ENCODE measurements around the gene ZFR2. TPM values are rescaled to one million over a fixed set of nuclear protein-coding genes. Genes with fewer than 3 reads are reported as not detected.

Gene ZFR2
- total RNA-seq, 1 donor from 2014 or later, result 0.96 TPM

GRCh38 chr19:3837922-3838321, 30.9 kb downstream of the ZFR2 start:
- no peak for DNase-seq (ENCODE audit: low spot score)

DNA sequence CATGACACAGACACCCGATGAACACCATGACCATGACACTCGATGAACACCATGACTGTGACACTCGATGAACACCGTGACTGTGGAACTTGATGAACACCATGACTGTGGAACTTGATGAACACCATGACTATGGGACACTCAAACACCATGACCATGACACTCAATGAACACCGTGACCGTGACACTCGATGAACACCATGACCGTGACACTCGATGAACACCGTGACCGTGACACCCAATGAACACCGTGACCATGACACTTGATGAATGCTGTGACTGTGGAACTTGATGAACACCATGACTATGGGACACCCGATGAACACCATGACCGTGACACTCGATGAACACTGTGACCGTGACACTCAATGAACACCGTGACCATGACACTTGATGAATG, 31.5 kb downstream of the ZFR2 start:
- no peak for DNase-seq (ENCODE audit: low spot score)

- DNase-seq (ENCODE audit: low spot score), result no peak
These were observed 32.0 kb downstream of the ZFR2 start for GRCh38 chr19:3836887-3837286.

- no peak for DNase-seq (ENCODE audit: low spot score)
These were observed 33.8 kb downstream of the ZFR2 start for GRCh38 chr19:3835055-3835435.

- no peak for DNase-seq (ENCODE audit: low spot score)
These were observed 34.3 kb downstream of the ZFR2 start for GRCh38 chr19:3834349-3835054.

DNA sequence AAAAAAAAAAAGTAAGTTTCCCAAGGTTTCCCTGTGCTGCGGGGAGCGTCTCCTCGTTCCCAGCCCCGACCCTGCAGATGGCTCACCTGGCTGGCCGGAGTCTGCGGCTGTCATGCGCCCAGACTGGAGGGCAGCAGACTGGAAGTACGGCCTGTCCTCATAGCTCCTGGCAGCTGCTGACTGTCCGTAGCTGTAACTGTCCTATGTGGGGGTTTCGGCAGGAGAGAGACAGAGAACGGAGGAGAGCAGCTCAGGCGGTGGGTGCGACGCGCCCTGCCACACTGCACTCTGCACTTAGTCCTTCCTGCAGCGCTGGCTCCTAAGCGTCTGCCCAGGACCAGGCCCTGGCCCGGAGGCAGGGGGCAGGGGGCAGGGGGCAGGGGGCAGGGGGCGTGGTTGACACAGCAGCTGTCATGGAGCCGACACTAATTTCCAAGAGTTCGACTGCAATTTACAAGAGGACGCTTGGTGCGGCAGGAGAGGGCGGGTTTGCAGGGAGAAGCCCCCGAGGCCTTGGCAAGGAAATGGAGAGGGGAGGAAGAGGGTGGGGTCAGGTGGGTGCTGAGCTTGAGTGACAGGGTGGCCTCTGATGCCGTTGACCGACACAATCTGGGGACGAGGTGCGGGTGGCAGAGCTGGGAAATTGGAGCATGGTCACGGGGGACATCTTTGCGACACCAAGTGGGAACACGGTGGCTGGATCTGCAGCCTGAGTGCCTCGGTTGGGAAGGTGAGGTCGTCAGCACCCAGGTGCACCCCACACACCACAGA, 35.1 kb downstream of the ZFR2 start:
- no peak for DNase-seq (ENCODE audit: low spot score)

- DNase-seq (ENCODE audit: low spot score), result no peak
These were observed 36.8 kb downstream of the ZFR2 start for GRCh38 chr19:3832001-3832400.

DNA sequence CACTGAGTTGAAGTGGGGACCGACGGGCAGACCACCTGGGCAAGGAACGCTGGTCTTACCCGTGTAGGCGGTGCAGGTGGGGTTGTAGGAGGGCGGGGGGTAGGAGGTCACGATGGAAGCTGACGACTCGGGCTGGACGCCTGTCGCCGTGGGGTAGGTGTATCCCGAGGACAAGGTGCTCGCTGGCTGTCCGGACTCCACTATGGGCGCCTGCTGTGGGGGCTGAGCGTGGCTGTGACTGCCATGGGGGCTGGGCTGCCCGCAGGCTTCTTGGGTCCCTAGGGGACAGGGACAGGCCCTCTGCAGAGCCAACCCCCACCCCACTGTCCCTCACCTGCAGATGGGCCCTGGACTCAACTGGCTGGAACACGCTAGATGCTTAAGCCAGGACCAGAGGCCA, 37.2 kb downstream of the ZFR2 start:
- no peak for DNase-seq (ENCODE audit: low spot score)

GRCh38 chr19:3830621-3831589, 37.9 kb downstream of the ZFR2 start:
- DNase-seq (ENCODE audit: low spot score), result no peak

DNA sequence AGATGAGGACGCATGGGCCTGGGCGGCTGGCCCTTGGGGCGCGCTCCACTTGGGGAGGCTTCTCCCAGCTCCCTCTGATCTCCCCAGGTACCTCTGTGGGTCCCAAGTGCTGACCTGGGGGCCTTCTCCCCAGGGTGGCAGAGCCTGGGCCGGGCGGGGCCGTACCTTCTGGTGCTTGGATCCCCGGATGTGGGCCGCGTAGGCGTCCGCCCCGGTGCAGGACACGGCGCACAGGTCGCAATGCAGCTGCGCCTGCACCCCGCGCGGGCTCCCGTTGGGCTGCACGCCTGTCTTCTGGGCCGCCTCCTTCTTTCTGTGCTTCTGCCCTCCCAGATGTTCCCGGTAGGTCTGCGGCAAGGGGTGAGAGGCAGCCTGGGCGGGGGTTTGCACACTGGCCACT, 41.5 kb downstream of the ZFR2 start:
- DNase-seq (ENCODE audit: low spot score), result no peak

- DNase-seq (ENCODE audit: low spot score), result no peak
These were observed 42.7 kb downstream of the ZFR2 start for GRCh38 chr19:3826163-3826562.

GRCh38 chr19:3825286-3825956, 43.4 kb downstream of the ZFR2 start:
- no peak for DNase-seq (ENCODE audit: low spot score)

DNA sequence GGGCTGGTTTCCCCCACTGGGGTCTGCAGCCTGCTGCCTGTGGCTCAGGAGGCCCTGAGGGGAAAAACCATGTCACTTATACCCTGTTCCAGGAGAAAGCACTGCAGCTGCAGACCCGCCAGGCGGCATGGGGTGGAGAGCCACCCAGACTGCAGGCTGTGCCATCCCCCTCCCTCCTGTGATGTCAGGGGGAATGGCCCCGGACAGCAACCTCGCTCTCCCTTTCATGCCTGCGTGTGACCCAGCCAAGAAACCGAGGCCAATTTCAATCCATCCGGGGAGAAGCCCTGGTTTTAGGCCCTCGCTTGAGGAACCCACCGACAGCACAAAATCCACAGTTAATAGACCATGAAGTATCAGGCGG, 45.5 kb downstream of the ZFR2 start:
- DNase-seq (ENCODE audit: low spot score), result no peak

- DNase-seq (ENCODE audit: low spot score), result no peak
These were observed 46.0 kb downstream of the ZFR2 start for GRCh38 chr19:3822683-3823349.

- no peak for DNase-seq (ENCODE audit: low spot score)
These were observed 46.9 kb downstream of the ZFR2 start for GRCh38 chr19:3821857-3822364.

- no peak for DNase-seq (ENCODE audit: low spot score)
These were observed 47.7 kb downstream of the ZFR2 start for GRCh38 chr19:3821156-3821555.

- DNase-seq (ENCODE audit: low spot score), result no peak
These were observed 48.8 kb downstream of the ZFR2 start for GRCh38 chr19:3819989-3820388.

DNA sequence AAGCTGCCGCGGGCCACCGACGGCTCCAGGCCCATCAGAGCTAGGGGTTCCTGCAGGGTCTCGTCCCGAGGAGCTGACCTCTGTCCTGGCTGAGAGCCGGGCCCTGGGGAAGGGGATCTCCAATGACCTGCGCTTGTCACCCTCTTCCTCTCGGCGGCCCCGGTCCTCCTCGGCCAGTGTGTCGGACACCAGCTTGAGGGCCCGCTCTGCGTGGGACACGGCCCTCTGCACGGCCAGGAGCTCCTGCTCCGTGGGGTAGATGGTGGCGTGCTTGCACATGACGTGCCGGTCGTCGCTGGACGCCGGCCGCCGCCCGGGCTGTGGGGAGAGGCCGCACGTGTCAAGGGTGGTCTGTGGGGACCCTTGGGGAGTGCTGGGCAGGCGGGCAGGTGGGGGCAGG, 49.9 kb downstream of the ZFR2 start:
- no peak for DNase-seq (ENCODE audit: low spot score)

GRCh38 chr19:3818466-3818865, 50.4 kb downstream of the ZFR2 start:
- no peak for DNase-seq (ENCODE audit: low spot score)

- DNase-seq (ENCODE audit: low spot score), result no peak
These were observed 51.1 kb downstream of the ZFR2 start for GRCh38 chr19:3817761-3818160.

Measured in umbilical cord (tissue), 2 donors.